Measurements from ENCODE around the gene IGSF6. TPM values are rescaled to one million over a fixed set of nuclear protein-coding genes. Genes with fewer than 3 reads are reported as not detected.
"Not testable (repeated sequence)": the region's sequence is repeated elsewhere in the genome, so short reads cannot be mapped to it uniquely, and the experiment has no call there.

Gene IGSF6
- total RNA-seq, 4 donors from 2014 or later: 0.59 to 4.1 (median 1.6) TPM

DNA sequence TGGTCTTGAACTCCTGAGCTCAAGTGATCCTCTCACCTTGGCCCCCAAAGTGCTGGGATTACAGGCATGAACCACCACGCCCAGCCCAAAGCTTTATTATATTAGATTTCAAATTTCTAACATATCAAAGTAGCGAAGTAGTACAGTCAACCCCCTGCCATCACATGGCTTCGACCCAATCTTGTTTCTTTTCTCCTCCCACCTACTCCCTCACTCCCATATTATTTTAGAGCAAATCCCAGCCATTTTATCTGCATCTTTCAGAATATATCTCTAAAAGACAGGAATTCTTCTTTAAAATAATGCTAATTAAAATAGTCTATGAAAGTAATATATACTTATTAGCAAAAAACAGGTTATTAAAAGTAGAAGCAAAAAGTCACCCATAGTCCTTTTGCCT lies 893 bp downstream of the IGSF6 start:
- Histone ChIP-seq H3K27ac (no peak overlapping the region), H3K27me3 (no peaks in the 10 kb centered on the region), H3K4me3 (no peak overlapping the region), H3K36me3 (no peaks in the 10 kb centered on the region), H3K9me3 (no peaks in the 10 kb centered on the region), H3K4me1 (no peaks in the 10 kb centered on the region)
- TF ChIP-seq, protein P1, sequence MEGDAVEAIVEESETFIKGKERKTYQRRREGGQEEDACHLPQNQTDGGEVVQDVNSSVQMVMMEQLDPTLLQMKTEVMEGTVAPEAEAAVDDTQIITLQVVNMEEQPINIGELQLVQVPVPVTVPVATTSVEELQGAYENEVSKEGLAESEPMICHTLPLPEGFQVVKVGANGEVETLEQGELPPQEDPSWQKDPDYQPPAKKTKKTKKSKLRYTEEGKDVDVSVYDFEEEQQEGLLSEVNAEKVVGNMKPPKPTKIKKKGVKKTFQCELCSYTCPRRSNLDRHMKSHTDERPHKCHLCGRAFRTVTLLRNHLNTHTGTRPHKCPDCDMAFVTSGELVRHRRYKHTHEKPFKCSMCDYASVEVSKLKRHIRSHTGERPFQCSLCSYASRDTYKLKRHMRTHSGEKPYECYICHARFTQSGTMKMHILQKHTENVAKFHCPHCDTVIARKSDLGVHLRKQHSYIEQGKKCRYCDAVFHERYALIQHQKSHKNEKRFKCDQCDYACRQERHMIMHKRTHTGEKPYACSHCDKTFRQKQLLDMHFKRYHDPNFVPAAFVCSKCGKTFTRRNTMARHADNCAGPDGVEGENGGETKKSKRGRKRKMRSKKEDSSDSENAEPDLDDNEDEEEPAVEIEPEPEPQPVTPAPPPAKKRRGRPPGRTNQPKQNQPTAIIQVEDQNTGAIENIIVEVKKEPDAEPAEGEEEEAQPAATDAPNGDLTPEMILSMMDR (IDR thresholded peaks at IDR 0.05): no peak
- no peak for TF ChIP-seq POLR2A (IDR thresholded peaks at IDR 0.05)
- no peak for DNase-seq
- intact Hi-C loops (cut with DNase I; ENCODE audit: low total_unique reads): no loop called here

DNA sequence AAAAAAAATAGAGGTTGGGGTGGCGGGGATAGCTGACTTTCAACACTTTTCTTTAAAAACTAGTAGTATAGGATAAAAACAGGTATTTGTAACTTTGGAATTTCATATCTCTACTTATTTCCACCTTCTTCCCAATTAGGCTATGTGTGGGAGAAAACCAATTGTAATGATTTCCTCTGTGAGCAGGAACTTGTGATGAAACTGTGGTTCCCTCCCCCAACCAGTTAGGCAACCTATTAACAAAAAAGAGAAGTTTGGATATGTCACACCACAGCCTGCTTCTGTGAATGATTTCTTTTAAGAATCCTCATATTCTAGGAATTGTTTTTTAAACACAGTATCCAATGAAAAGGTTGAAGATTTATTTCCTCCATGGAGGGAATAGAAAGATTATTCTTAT lies 1.9 kb downstream of the IGSF6 start:
- DNase-seq: no peak
- H3K27ac ChIP-seq: no peak overlapping the region

DNA sequence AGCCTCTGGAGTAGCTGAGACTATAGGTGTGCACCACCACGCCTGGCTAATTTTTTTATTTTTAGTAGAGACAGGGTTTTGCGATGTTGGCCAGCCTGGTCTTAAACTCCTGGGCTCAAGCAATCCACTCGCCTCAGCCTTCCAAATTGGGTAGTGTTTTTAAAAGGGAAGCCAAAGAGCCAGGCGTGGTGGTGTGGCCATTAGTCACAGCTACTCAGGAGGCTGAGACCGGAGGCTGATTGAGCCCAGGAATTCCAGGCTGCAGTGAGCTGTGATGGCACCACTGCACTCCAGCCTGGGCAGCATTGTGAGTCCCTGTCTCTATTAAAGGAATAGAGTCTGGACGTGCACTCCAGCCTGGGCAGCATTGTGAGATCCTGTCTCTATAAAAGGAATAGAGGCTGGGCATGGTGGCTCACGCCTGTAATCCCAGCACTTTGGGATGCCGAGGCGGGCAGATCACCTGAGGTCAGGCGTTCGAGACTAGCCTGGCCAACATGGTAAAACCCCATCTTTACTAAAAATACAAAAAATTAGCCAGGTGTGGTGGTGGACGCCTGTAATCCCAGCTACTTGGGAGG lies 2.5 kb downstream of the IGSF6 start:
- H3K36me3 ChIP-seq; DNase-seq; H3K27me3 ChIP-seq; intact Hi-C loops (cut with DNase I; ENCODE audit: low total_unique reads); H3K27ac ChIP-seq; H3K4me3 ChIP-seq; H3K4me1 ChIP-seq; H3K9me3 ChIP-seq: not testable (repeated sequence)

More for the DNA sequence above, 1.9 kb downstream of the IGSF6 start:
- TF ChIP-seq POLR2A (IDR thresholded peaks at IDR 0.05): no peak
- TF ChIP-seq, protein P1 (IDR thresholded peaks at IDR 0.05): no peak
- Histone ChIP-seq H3K9me3 (no peaks in the 10 kb centered on the region), H3K36me3 (no peaks in the 10 kb centered on the region), H3K4me3 (no peak overlapping the region), H3K4me1 (no peaks in the 10 kb centered on the region), H3K27me3 (no peaks in the 10 kb centered on the region)
- intact Hi-C loops (cut with DNase I; ENCODE audit: low total_unique reads): no loop called here

DNA sequence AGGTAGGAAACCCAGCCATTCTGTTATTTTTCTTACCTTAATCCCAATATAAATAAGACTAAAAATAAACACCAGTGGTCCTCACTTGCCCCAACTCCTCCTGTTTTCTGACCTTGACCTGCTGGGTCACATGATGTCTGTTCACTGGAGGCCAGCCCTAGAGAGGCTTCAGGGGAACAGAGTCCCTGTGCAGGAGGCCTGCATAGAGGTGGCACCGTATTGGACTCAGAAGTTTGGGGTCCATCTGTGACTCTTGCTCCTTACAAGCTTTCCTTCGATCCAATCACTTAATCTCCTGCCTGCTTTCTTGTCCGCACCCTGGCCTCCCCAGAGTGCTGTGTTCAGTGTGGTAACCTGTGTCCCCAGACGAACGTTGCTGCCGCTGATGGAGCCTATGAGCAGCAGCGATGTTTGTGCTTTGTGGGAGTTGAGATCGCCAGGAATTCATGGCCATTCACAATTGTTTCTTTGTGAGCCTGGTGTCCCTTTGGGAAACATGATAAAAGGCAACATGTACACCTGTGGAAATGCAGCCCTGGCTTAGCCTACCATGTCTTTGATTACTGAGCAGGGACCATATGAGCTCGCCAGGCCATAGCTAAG lies 4.7 kb downstream of the IGSF6 start:
- Histone ChIP-seq H3K36me3 (no peaks in the 10 kb centered on the region), H3K27me3 (no peaks in the 10 kb centered on the region), H3K9me3 (no peaks in the 10 kb centered on the region), H3K27ac (no peak overlapping the region), H3K4me3 (no peak overlapping the region), H3K4me1 (no peaks in the 10 kb centered on the region)
- intact Hi-C loops (cut with DNase I; ENCODE audit: low total_unique reads): no loop called here
- DNase-seq: no peak
- TF ChIP-seq, protein P1 (IDR thresholded peaks at IDR 0.05): no peak
- no peak for TF ChIP-seq POLR2A (IDR thresholded peaks at IDR 0.05)

DNA sequence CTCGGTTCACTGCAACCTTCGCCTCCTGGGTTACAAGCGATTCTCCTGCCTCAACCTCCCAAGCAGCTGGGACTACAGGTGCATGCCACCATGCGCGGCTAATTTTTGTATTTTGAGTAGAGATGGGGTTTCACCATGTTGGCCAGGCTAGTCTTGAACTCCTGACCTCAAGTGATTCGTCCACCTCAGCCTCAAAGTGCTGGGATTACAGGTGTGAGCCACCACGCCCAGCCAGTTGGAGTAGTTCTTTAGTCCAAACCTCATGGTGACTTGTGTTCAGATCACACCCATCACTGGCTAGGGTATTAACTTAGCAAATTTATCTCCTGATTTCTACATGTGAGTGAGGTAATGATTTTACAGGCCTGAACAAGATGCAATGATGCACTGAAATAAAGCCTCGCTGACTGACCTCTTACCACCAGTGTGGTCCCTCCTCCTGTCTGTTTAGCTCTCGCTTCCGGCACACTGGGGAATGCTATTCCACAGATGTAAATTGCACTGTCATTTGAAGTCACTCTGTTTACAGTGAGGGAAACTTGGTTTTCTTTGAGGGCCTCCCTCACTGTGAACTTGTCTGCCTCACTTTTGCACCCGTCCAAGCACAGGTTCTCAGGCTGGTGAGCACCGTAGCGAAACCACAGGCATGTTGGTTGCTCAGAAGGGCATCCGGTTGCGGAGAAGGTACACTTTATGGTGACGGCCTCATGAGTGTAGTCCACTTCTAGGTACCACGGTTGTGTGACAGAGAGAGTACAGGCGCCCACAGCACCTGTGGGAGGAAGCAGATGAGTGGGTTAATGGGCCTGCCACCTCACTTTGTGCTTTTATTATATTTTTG lies 5.5 kb downstream of the IGSF6 start:
- H3K36me3 ChIP-seq: no peaks in the 10 kb centered on the region
- H3K27ac ChIP-seq: peak overlapping the region; percentile 46 to 53
- no peaks in the 10 kb centered on the region for H3K9me3 ChIP-seq

More for the DNA sequence above, 5.5 kb downstream of the IGSF6 start:
- TF ChIP-seq, protein P1 (IDR thresholded peaks at IDR 0.05): no peak
- TF ChIP-seq POLR2A (IDR thresholded peaks at IDR 0.05): no peak
- no peaks in the 10 kb centered on the region for H3K27me3 ChIP-seq
- no peak for DNase-seq
- H3K4me3 ChIP-seq: no peak overlapping the region
- no peaks in the 10 kb centered on the region for H3K4me1 ChIP-seq
- intact Hi-C loops (cut with DNase I; ENCODE audit: low total_unique reads): no loop called here
